ENCODE measurements around the gene ARL2.
"Not testable (repeated sequence)": the region's sequence is repeated elsewhere in the genome, so short reads cannot be mapped to it uniquely, and the experiment has no call there.

The ARL2 gene

GRCh38 chr11:65008873-65009272 is 5.1 kb upstream of the ARL2 start:
- no peak for DNase-seq

- peak; percentile 85 to 96 for DNase-seq
These were observed 651 bp upstream of the ARL2 start for GRCh38 chr11:65013130-65013887.

- peak; percentile 22 to 80 for DNase-seq
These were observed 817 bp downstream of the ARL2 start for GRCh38 chr11:65014726-65015227.

GRCh38 chr11:65016705-65017104 is 2.7 kb downstream of the ARL2 start:
- DNase-seq: no peak

GRCh38 chr11:65017937-65018336 is 4.0 kb downstream of the ARL2 start:
- no peak for DNase-seq

GRCh38 chr11:65019824-65020223 is 5.9 kb downstream of the ARL2 start:
- DNase-seq: no peak

GRCh38 chr11:65021003-65021402 is 7.0 kb downstream of the ARL2 start:
- no peak for DNase-seq

- DNase-seq: no peak
These were observed 7.5 kb downstream of the ARL2 start for GRCh38 chr11:65021509-65021908.

- not testable (repeated sequence) for DNase-seq
These were observed 9.5 kb downstream of the ARL2 start for GRCh38 chr11:65023502-65023901.

GRCh38 chr11:65026810-65027209 is 12.8 kb downstream of the ARL2 start:
- DNase-seq: no peak

GRCh38 chr11:65027213-65028067 is 13.5 kb downstream of the ARL2 start, which contains the start of gene SNX15:
TSS of gene SNX15 (plus strand) at chr11:65027439. CDS start at chr11:65027538, 99 bp downstream.
- peak; percentile 98 to 99 for DNase-seq

GRCh38 chr11:65032216-65032615 is 18.3 kb downstream of the ARL2 start:
- no peak for DNase-seq

GRCh38 chr11:65034423-65034822 is 20.5 kb downstream of the ARL2 start:
- DNase-seq: no peak

- no peak for DNase-seq
These were observed 21.6 kb downstream of the ARL2 start for GRCh38 chr11:65035579-65035978.

GRCh38 chr11:65036931-65037330 is 23.0 kb downstream of the ARL2 start:
- DNase-seq: no peak

- no peak for DNase-seq
These were observed 26.5 kb downstream of the ARL2 start for GRCh38 chr11:65040520-65040846.

GRCh38 chr11:65040847-65041622 is 27.1 kb downstream of the ARL2 start, which contains the start of gene SAC3D1:
TSS of gene SAC3D1 (plus strand) at chr11:65041210. CDS start at chr11:65041293, 83 bp downstream.
- DNase-seq: peak; percentile 98 to 99

- no peak for DNase-seq
These were observed 28.9 kb downstream of the ARL2 start for GRCh38 chr11:65042891-65043290.

- DNase-seq: no peak
These were observed 30.0 kb downstream of the ARL2 start for GRCh38 chr11:65043881-65044501.

GRCh38 chr11:65045061-65045460 is 31.1 kb downstream of the ARL2 start:
- no peak for DNase-seq

- DNase-seq: no peak
These were observed 31.8 kb downstream of the ARL2 start for GRCh38 chr11:65045728-65046127.

Data from NCI-H526 (cell line).